Lower leg skin (tissue), 4 donors: ENCODE data around the gene GPC5. TPM values are rescaled to one million over a fixed set of nuclear protein-coding genes. Genes with fewer than 3 reads are reported as not detected.

Source experiments
- DNase-seq, 2 donors: peaks; one replicate each; pipeline ENCODE4 v3.0.0-alpha.2; 2019; ENCODE audit warnings: low spot score in 2 of 2
- H3K4me3 ChIP-seq: fragments of 200-600 bp; sonication (generic); 2 replicates; pipeline ENCODE4 v1.5.1; 2017; ENCODE audit warnings: mild to moderate bottlenecking, low read depth; ENCODE audit not compliant: poor library complexity, severe bottlenecking
- CTCF ChIP-seq, 3 donors: fragments of 450-650 bp; IDR thresholded peaks; one replicate each; pipeline ENCODE4 v1.5.1; 2016; ENCODE audit warnings: antibody characterized with exemption in 3 of 3, mild to moderate bottlenecking in 3 of 3, moderate library complexity in 2 of 3
- POLR2A ChIP-seq, 2 donors: fragments of 450-650 bp; IDR thresholded peaks; one replicate each; pipeline ENCODE4 v1.6.1; 2016 to 2017; ENCODE audit warnings: antibody characterized with exemption in 2 of 2, mild to moderate bottlenecking in 1 of 2, moderate library complexity in 1 of 2
- WGBS, 2 donors: methylation state at CpG; one replicate each; pipeline ENCODE4 v1.1.5; 2018; 5-methylcytosine and 5-hydroxymethylcytosine counted together
- intact Hi-C: fragments of 100-400 bp; cut with DNase I; formaldehyde crosslinking; loops from one replicate; pipeline ENCODE4 v1.15.0; 2023; ENCODE audit warnings: low total_unique reads
- total RNA-seq, 4 donors: library from RNA; depleted of rRNA; stranded (reverse); fragments of >200 nt; gene quantifications; one replicate each; pipeline ENCODE4 v1.1.0, GENCODE V29; 2016

The GPC5 gene
- total RNA-seq, 4 donors from 2014 or later = 0.46 to 1.3 (median 0.82) TPM

- no peak for TF ChIP-seq CTCF (IDR thresholded peaks at IDR 0.05)
- no peak for TF ChIP-seq POLR2A (IDR thresholded peaks at IDR 0.05)
- H3K4me3 ChIP-seq = no peak overlapping the region
- no peak for DNase-seq
- intact Hi-C loops = no loop called here
- WGBS, 2 donors = 58 to 61% methylated on average over 5 of the region's 5 CpGs
Observed at GRCh38 chr13:92560883-92561282, 1162.5 kb downstream of the GPC5 start.

- no peak for TF ChIP-seq POLR2A (IDR thresholded peaks at IDR 0.05)
- no peak for TF ChIP-seq CTCF (IDR thresholded peaks at IDR 0.05)
- intact Hi-C loops = no loop called here
- H3K4me3 ChIP-seq = no peak overlapping the region
- DNase-seq = no peak
- WGBS, 2 donors = 55 to 61% methylated on average over 2 of the region's 2 CpGs
Observed at GRCh38 chr13:92564942-92565341, 1166.5 kb downstream of the GPC5 start.

GRCh38 chr13:92566767-92567166, 1168.3 kb downstream of the GPC5 start:
- intact Hi-C loops = no loop called here
- TF ChIP-seq POLR2A (IDR thresholded peaks at IDR 0.05) (no peak), CTCF (IDR thresholded peaks at IDR 0.05) (no peak)
- DNase-seq = no peak
- H3K4me3 ChIP-seq = no peak overlapping the region

- no peak for DNase-seq
- intact Hi-C loops = no loop called here
- TF ChIP-seq POLR2A (IDR thresholded peaks at IDR 0.05) (no peak), CTCF (IDR thresholded peaks at IDR 0.05) (no peak)
- 78 to 84% methylated on average over 4 of the region's 4 CpGs for WGBS, 2 donors
- no peak overlapping the region for H3K4me3 ChIP-seq
Observed at GRCh38 chr13:92572190-92572589, 1173.8 kb downstream of the GPC5 start.

GRCh38 chr13:92573467-92574057, 1175.1 kb downstream of the GPC5 start:
- DNase-seq = no peak
- WGBS, 2 donors = 75 to 77% methylated on average over 10 of the region's 10 CpGs
- no peak overlapping the region for H3K4me3 ChIP-seq
- intact Hi-C loops = no loop called here
- TF ChIP-seq CTCF (IDR thresholded peaks at IDR 0.05) (no peak), POLR2A (IDR thresholded peaks at IDR 0.05) (no peak)

GRCh38 chr13:92574499-92574898, 1176.1 kb downstream of the GPC5 start:
- WGBS, 2 donors = 45 to 46% methylated on average over 1 of the region's 1 CpG
- no peak for DNase-seq
- no peak overlapping the region for H3K4me3 ChIP-seq
- TF ChIP-seq POLR2A (IDR thresholded peaks at IDR 0.05) = no peak
- no peak for TF ChIP-seq CTCF (IDR thresholded peaks at IDR 0.05)
- intact Hi-C loops = no loop called here
